ENCODE data around the gene EFNB1.
A peak's percentile ranks its signal among the peaks of the same experiment; 100 is the strongest.

Gene EFNB1

GRCh38 chrX:68801737-68802290, 27.0 kb upstream of the EFNB1 start:
- no peak for DNase-seq (ENCODE audit: insufficient read length, low spot score)
- FAIRE-seq, result no peak
- no peak for TF ChIP-seq CTCF (IDR thresholded peaks at IDR 0.05; ENCODE audit: insufficient read depth, missing control alignments)

DNA sequence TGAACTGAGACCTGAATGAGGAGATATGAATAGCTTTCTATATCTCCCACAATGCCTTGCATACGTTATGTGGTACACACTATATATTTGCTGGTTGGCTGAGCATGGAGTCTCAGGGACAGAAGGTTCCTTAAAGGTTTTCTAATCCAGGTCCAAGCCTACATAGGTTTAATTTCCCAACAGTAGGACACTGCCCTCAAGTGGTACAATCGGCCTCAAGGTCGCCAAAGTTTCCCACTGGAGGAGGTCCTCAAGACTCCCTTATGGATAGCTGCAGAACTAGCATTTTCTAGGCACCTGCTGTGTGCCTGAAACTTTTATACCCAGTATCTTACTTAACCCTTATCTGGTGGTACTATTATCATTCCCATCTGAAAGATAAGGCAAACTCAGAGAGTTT, 21.0 kb upstream of the EFNB1 start:
- no peak for FAIRE-seq

DNA sequence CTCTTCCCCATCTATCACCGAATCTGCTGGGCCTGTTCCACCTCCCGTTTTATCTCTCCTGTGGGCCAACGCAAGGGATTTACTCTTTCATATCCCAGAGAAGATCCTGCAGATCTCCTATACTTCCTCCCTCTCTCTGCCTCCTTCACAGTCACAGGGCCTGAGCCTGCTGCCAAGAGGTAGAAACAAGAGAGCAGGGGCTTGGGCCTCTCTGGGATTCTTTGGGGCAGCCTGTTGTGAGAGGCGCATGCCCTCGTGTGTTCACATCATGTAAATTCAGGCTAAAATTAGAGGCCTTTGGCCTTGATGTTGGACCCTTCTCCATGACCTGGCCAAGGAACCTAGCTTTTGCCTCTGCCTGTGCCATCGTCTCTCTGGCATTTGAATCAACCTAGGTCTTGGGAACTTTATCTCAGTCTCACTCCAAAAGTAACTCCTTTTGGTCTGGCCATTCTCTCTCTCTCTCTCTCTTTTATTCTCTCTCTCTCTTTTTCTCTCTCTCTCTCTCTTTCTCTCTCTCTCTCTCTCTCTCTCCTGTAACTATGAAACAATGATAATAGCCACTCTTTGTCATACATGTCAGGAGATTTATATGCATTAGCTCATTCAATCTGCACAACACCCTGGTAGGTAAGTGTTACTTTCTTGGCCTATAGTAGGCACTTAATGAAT, 20.0 kb upstream of the EFNB1 start:
- no peak for TF ChIP-seq CTCF (IDR thresholded peaks at IDR 0.05; ENCODE audit: insufficient read depth, missing control alignments)
- FAIRE-seq (no peak), DNase-seq (ENCODE audit: insufficient read length, low spot score) (no peak)

More for the DNA sequence above, 21.0 kb upstream of the EFNB1 start:
- no peak for DNase-seq (ENCODE audit: insufficient read length, low spot score)
- TF ChIP-seq CTCF (IDR thresholded peaks at IDR 0.05; ENCODE audit: insufficient read depth, missing control alignments), result no peak

- no peak for FAIRE-seq
- TF ChIP-seq CTCF (IDR thresholded peaks at IDR 0.05; ENCODE audit: insufficient read depth, missing control alignments), result no peak
- no peak for DNase-seq (ENCODE audit: insufficient read length, low spot score)
These were observed 8.2 kb upstream of the EFNB1 start for GRCh38 chrX:68820476-68821110.

DNA sequence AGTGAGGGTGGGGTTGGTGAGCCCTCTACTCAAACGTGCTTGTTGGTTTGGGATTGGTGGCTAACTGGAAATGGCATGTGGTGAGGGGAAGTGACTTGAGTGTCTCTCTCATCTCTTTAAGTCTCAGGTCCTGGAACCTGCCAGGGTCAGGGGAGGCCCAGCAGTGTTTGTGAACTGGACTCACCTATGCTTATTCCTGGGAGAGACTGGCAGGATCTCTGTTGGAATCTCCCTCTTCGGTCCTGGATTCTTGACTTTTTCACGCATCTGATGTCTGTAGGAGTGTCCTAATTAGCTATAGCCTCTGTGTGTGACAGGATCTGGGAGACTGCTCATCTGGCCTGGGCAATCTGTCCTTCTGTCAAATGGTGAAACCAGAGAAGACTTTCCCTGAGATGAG, 7.2 kb upstream of the EFNB1 start:
- TF ChIP-seq CTCF (IDR thresholded peaks at IDR 0.05; ENCODE audit: insufficient read depth, missing control alignments), result no peak
- FAIRE-seq, result no peak

DNA sequence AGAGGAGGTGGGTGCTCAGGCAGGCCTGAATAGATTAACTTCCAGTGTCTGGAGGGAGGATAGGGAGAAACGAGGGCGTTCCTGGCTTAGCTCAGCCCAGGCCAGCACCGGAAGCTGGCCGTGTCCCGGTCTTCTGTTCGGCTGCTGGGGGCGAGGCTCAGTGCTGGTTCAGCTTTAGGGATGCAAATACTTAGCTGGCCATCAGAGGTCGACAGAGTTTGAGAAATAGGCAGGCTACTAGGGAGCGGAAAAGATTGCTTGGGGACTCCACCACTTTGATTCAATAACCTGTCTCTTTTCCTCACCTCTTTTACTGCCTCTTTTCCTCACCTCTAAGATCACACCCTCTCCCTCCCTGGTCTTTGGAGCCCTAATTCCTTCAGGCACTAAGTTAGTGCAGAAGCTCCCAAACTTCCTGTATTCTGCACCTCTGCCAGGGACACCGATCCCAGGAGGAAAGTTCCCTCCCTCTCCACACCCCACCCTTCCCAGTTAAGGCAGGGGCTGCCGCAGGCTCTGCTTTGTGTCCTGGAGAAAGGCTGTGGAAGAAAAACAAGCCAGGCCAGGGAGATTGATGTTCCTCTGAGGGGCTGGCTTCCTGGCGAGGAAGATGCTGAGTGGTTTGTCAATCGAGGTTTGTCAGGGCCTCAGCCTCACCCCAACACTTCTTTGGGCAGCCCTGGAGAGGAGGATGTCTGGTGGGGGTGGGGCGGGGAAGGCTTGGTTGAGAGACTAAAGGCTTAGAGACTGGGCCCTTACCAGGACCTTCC, 6.0 kb upstream of the EFNB1 start:
- peak; percentile 57 for TF ChIP-seq CTCF (IDR thresholded peaks at IDR 0.05; ENCODE audit: insufficient read depth, missing control alignments)
- DNase-seq (ENCODE audit: insufficient read length, low spot score) (no peak), FAIRE-seq (no peak)

More for the DNA sequence above, 7.2 kb upstream of the EFNB1 start:
- DNase-seq (ENCODE audit: insufficient read length, low spot score), result no peak
